ENCODE measurements around the gene WDR31.
A peak's percentile ranks its signal among the peaks of the same experiment; 100 is the strongest.
"Not testable (repeated sequence)": the region's sequence is repeated elsewhere in the genome, so short reads cannot be mapped to it uniquely, and the experiment has no call there.

The WDR31 gene

DNA sequence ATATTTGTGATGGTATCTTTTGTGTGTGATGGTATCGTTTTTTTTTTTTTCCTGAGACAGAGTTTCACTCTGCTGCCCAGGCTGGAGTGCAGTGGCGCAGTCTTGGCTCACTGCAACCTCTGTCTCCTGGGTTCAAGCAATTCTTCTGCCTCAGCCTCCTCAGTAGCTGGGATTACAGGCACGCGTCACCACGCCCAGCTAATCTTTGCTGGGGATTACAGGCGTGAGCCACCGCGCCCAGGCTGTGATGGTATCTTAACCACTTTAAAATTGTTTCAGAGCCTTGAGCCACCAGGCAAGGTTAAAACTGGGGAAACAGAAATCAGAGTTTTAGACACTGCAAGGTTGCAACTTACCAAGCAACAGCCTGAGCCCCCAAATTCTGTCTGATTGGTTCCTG, 43.8 kb downstream of the WDR31 start:
- DNase-seq (ENCODE audit: low spot score), result not testable (repeated sequence)

DNA sequence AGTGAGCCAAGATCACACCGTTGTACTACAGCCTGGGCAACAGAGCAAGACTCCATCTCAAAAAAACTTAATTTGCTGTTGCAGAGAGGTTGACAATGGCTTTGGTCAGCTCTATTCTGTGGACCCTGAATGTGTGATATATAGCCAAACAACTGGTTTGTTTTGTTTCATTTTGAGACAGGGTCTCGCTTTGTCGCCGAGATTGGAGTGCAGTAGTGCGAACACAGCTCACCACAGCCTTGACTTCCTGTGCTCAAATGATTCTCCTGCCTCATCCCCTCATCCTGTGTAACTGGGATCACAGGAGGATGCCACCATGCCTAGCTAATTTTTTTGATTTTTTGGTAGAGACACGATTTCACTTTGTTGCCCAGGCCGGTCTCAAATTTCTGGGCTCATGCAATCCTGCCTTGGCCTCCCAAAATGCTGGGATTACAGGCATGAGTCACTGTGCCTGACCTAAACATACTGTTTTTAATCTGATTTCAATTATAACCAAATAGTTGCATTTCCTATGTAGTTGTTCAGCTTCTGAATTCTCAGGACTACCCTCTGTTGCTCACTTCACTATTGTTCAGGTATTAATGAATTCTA, 46.7 kb downstream of the WDR31 start:
- DNase-seq (ENCODE audit: low spot score), result no peak

DNA sequence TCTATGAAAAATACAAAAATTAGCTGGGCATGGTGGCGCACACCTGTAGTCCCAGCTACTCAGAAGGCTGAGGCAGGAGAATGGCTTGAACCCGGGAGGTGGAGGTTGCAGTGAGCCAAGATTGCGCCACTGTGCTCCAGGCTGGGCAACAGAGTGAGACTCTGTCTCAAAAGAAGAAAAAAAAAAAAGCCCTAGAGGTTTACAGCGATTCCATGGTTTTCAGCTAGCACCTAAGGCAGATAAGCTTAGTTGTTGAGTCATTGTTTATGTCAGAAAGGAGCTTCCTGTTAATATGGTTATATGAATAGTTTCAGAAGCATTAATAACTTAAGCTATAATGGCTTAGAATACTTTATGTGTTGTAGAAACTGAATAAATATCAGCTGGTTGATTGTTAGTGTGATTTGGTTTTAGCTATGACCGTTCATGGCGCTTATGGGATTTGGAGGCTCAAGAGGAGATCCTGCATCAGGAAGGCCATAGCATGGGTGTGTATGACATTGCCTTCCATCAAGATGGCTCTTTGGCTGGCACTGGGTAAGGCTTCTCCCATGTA, 49.9 kb downstream of the WDR31 start:
- no peak for DNase-seq (ENCODE audit: low spot score)

DNA sequence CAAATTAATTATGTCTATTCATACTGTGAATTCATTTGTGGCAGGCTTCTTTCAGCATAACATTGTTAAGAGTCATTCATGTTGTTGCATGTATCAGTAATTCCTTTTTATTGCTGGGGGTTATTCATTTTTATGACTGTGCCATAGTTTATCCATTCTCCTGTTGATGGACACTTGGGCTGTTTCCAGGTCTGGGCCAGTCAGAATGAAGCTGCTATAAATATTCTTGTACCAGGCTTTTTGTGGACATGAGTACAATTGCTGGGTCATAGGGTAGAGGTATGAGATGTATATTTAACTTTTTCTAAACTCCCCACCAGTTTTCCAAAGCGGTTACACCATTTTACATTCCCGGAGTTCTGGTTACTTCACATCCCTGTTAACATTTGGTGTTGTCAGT, 51.0 kb downstream of the WDR31 start:
- no peak for DNase-seq (ENCODE audit: low spot score)

DNA sequence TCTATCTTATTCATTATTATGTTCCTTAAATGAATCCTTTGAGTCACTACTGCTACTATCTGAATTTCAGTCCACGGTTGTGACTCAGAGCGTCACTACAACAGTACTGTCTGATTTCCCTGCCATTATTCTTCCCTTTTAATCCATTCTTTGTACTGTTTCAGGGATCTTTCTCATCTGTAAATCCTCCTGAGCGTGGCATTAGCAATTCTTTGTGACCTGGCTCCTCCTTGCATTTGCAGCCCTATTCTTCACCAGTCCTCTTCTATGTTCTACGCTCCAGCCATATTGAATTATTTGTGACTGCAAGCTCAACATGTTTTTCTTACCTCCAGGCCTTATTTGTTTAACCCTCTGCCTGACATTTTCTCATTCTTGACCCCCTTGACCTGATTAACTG, 58.7 kb downstream of the WDR31 start:
- DNase-seq (ENCODE audit: low spot score), result no peak

DNA sequence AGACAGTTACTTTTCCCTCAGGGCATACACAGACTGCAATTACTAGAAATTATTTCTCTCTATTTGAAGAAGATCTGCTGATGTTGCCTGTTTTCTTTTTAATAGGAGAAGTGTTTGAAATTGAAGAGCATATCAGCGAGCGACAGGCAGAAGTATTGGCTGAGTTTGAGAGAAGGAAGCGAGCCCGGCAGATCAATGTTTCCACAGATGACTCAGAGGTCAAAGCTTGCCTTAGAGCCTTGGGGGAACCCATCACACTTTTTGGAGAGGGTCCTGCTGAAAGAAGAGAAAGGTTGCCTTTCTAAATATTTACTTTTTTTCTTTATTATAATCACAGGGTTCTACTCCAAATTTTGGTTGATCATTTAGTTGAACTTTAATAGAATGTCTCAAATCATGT, 61.2 kb downstream of the WDR31 start:
- DNase-seq (ENCODE audit: low spot score), result no peak

DNA sequence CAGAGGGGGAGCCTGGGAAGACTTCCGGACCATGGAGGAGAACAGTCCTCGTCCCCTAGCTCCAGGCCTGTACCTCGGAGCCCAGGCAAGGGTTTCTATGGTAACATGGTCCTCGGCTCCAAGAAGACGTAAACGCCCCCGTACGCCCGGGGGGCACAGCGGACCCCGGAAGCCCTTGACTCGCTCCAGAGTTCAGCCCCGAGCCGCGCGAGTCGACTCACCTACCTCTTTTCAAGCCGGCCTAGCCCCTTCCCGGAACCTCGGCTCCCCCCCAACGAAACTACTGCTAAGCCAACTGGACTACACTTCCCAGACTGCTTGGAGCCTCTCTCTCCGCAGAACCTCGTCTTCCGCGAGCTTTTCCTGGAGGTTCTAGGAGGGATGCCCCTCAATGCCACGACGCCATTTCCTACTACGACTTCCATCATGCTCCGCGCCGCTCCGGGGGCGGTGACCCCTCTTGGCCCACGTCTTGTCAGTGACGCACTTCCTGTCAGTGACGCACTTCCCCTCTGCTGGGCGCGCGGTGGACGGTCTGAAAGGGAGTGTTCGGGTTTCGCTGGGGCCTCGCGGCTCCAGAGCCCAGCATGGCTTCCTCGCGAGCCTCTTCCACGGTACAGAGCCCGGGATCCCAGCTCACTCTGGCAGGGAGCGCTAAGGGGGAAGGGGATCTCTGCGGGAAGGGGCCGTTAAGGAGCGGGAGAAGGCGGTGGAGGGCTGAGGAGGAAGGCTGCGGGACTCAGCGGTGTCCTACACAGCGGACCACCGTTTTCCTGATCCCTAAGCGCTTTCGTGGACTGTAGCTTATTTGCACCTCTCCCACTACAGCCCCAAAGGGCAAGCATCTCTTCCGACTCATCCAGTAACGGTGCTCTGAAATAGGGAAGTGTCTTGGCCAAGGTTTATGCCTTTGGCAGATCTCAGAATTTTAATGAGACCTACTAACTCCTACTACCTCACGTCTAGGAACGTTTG, 64.6 kb downstream of the WDR31 start, which contains the start of the genes CDC26 and PRPF4:
CDC26 (minus strand) TSS at position 416 of the 975 bp plus-strand sequence. CDS start 3,065 bp downstream, outside the sequence.
PRPF4 (plus strand) TSS at position 502 of the 975 bp plus-strand sequence; CDS start at position 588, 86 bp downstream.
- peak; percentile 95 for DNase-seq (ENCODE audit: low spot score)

DNA sequence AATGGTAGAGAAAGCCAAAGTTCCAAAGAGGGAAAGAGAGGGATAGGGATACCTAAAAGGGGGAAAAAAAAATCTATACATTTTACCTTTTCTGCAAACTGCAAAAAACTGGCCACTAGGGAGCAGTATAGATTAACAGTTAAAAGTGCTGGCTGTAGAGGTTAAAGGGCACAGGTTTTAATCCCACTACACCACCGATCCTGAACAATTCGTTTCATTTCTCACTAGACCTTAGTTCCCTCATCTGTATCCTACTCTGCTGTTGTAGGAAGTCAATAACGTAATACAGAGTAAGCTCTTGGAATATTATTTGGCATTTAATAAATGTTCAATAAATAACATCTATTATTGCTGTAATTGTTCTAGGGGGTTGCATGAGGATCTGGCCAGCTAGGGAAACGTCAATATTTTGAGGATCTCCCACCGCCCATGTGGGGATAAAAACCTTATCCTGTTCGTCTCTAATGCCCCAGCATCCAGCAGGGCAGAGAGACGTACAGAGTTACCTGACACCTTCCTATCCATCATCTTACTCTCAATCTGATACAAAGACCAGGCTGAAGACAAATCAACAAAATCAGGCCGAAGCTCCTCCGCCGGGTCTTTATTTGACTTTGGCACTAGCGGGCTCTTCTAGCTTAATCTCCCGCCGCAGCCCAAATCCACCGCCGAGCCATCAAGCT, 65.5 kb downstream of the WDR31 start:
- peak; percentile 42 for DNase-seq (ENCODE audit: low spot score)

DNA sequence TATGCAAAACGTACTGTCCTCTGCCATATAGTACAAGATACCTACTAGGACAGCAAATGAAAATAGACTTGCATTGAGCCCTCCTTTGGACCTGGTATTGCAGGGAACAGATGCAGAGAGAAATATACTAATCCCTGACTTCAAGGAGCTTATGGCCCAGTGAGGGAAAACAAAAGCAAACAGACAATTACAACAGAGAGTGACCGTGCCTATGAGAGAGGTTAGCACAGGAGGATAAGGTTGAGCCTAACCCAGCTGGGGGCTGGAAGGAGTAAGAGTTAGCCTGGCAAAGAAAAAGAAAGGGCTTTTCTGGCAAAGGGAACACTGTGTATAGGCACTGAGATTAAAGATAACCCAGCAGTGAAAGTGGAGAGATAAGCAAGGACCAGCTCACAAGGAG, 70.2 kb downstream of the WDR31 start:
- no peak for DNase-seq (ENCODE audit: low spot score)

DNA sequence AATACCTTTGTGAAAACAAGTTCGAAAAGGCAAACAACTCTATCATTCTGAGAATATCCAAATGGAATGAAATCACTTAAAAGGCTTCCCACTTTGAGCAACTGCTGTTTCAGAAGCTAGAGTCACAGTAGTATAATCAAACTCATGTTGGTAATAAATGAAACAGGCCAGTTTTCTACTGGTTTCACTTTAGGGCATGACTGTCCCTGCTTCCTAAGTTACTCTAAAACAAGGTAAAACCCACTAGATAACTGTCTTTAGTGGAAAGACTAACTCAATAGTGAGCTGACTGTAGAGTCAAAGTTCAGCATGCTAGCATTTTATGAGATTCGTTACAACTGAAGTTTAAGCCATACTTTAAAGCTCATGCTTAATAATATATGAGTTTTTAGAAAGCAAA, 70.7 kb downstream of the WDR31 start:
- no peak for DNase-seq (ENCODE audit: low spot score)

DNA sequence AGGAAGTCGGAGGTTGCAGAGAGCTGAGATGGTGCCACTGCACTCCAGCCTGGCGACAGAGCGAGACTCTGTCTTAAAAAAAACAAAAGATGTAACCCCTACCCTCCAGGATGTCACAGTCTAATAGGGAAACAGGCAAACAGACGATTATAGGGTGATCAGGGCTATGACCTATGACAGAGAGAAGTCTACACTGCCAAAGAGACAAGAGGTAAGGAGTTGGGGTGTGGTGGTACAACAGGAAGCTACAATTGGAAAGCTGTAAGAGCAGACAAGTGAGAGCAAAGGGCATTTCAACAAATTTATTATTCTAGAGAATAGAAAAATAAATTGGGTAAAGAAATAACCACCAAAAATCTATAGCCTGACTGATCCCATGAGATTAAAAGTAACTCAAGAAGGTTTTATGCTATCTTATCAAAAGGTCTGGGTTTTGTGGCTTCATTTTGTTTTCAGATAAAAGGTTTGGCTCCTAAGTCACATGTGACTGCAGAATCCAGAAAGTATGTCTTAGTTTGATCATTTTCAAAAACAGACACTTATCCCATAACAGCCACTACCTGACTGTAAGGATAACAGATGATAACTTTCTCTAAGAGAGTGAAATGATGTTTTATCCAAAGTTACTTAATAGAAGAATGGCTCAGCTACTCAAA, 72.0 kb downstream of the WDR31 start:
- DNase-seq (ENCODE audit: low spot score), result no peak

DNA sequence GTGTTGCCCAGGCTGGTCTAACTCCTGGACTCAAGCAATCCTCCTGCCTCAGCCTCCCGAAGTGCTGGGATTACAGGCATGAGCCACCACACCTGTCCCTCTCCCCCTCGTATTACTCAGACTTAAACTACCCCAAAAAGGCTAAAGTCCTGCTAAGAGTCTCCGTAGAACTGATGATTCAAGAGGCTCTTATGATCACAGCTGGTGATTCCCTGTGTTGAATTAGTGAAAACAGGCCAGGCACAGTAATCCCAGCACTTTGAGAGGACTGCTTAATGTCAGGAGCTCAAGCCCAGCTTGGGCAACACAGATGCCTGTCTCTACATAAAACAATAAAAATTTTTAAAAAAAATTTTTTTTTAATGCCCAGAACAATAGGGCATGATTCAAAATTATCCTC, 73.9 kb downstream of the WDR31 start:
- DNase-seq (ENCODE audit: low spot score), result no peak

Data from hepatic stellate cell (primary cell).